ENCODE results near the gene TM2D3. TPM values are rescaled to one million over a fixed set of nuclear protein-coding genes. Genes with fewer than 3 reads are reported as not detected.

TM2D3 gene
- total and polyA plus RNA-seq, 2 of the 8 experiments (the other 6 are each of a cell fraction or from before 2014, with no cell fraction given), result 26.4 to 28.0 TPM

DNA sequence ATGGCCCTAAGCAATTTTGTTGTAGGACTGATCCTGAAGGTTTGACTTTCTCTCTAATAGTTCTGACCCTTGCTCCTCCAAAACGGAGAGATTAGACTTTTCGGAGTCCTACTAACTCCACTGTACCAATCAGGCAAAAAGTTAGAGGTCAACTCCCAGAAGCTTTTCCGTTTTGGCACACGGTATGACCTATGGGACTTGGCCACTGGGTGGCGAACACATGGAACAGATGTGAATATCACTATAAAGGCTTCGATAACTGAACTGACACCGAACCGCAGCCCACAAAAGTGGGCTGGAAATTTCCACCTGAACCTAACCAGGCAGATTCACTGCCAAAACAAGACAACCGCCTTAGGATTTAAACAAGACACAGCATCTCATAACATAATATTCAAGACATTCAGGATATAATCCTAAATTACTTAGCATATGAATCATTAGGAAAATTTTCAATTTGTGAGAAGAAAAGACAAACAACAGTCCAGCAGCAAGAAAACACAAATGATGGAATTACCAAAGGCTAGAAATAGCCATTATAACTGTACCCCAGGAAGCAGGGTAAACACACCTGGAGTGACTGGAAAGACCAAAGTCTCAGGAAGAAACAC lies 12.2 kb upstream of the TM2D3 start:
- no peak overlapping the region for H2BK15ac ChIP-seq (ENCODE audit: low read length)
- H3K9ac ChIP-seq (replicated peaks in 1 of 4; ENCODE audit: extremely low read depth in 1 of 4, low read depth in 3 of 4, low read length in 3 of 4), result no peak overlapping the region
- H4K91ac ChIP-seq (replicated peaks; ENCODE audit: insufficient read length, low read length), result no peak overlapping the region
- ChIA-PET POLR2A (ENCODE audit: partially characterized antibody) (no interaction called here), CTCF (ENCODE audit: partially characterized antibody) (interaction anchor here (1.3 kb wide), 1 partner anchor 12 kb away, joined by 3 read pairs; no protein-coding TSS in a partner anchor)
- no peak overlapping the region; the same call in 1 of the 2 replicates for H4K8ac ChIP-seq (ENCODE audit: extremely low read depth, insufficient read depth, low read length)
- no peak overlapping the region for H3K14ac ChIP-seq (ENCODE audit: insufficient read length)
- H3K4me3 ChIP-seq (ENCODE audit: extremely low read depth in 1 of 4, insufficient read depth in 2 of 4, low read depth in 3 of 4, low read length in 4 of 4), result no peak overlapping the region
- H3K36me3 ChIP-seq (ENCODE audit: control insufficient read depth in 2 of 4, insufficient read depth in 4 of 4, low read length in 3 of 4), result no peaks in the 10 kb centered on the region
- H3K9me3 ChIP-seq (ENCODE audit: insufficient read depth in 2 of 2, low read depth in 1 of 2, low read length in 1 of 2), result no peaks in the 10 kb centered on the region
- H3K18ac ChIP-seq (ENCODE audit: extremely low read depth, low read length), result no peak overlapping the region
- H2BK20ac ChIP-seq (ENCODE audit: low read length), result no peak overlapping the region
- H2AFZ ChIP-seq (ENCODE audit: low read length), result no peak overlapping the region
- no peak overlapping the region for H2BK12ac ChIP-seq (ENCODE audit: low read depth, low read length)
- no peak overlapping the region for H2AK5ac ChIP-seq (ENCODE audit: low read depth, low read length)
- no peaks in the 10 kb centered on the region for H4K20me1 ChIP-seq (replicated peaks in 1 of 2; ENCODE audit: control insufficient read depth in 1 of 2, insufficient read depth in 2 of 2, low read length in 2 of 2)
- no peak overlapping the region for H3K4me2 ChIP-seq (ENCODE audit: insufficient read depth in 1 of 2, low read depth in 2 of 2, low read length in 2 of 2)
- H3K23me2 ChIP-seq (ENCODE audit: low read depth, low read length), result no peaks in the 10 kb centered on the region
- no peaks in the 10 kb centered on the region for H3K79me1 ChIP-seq (ENCODE audit: low read depth, low read length)
- H3K4ac ChIP-seq (replicated peaks; ENCODE audit: insufficient read length, low read depth, low read length), result no peak overlapping the region
- no peaks in the 10 kb centered on the region for H3K27me3 ChIP-seq (replicated peaks in 1 of 4; ENCODE audit: control insufficient read depth in 3 of 4, extremely low read depth in 1 of 4, insufficient read depth in 3 of 4, low read length in 3 of 4)
- WGBS, 2 experiments (ENCODE audit: extremely low coverage in 1 of 2, insufficient coverage in 1 of 2, insufficient read length in 1 of 2, insufficient replicate concordance in 2 of 2, low coverage in 1 of 2, low lambda C conversion rate in 2 of 2, missing lambda C conversion rate in 1 of 2), result 78% methylated on average over 9 of the region's 9 CpGs; no CpG with 5 or more reads in 1 of the 2 experiments
- H4K5ac ChIP-seq (ENCODE audit: insufficient read length, low read depth, low read length), result no peak overlapping the region
- no peak overlapping the region for H2BK120ac ChIP-seq (replicated peaks; ENCODE audit: low read depth, low read length)
- no peak overlapping the region for H3K56ac ChIP-seq (replicated peaks; ENCODE audit: insufficient read length, low read depth, low read length)
- DNase-seq (ENCODE audit: low read depth in 1 of 2, low spot score in 2 of 2) (no peak), FAIRE-seq (no peak)
- no peak overlapping the region for H3K23ac ChIP-seq (ENCODE audit: insufficient read length)
- H3K79me2 ChIP-seq (ENCODE audit: control insufficient read depth in 1 of 2, insufficient read depth in 2 of 2, low read length in 2 of 2), result no peaks in the 10 kb centered on the region
- no peaks in the 10 kb centered on the region for H3K4me1 ChIP-seq (replicated peaks in 1 of 4; ENCODE audit: control insufficient read depth in 3 of 4, insufficient read depth in 4 of 4, low read length in 3 of 4)
- H2BK5ac ChIP-seq (ENCODE audit: low read depth, low read length), result no peak overlapping the region
- no peak overlapping the region for H3K27ac ChIP-seq (ENCODE audit: low read depth, low read length)
- TF ChIP-seq, protein P1, sequence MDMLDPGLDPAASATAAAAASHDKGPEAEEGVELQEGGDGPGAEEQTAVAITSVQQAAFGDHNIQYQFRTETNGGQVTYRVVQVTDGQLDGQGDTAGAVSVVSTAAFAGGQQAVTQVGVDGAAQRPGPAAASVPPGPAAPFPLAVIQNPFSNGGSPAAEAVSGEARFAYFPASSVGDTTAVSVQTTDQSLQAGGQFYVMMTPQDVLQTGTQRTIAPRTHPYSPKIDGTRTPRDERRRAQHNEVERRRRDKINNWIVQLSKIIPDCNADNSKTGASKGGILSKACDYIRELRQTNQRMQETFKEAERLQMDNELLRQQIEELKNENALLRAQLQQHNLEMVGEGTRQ (IDR thresholded peaks at IDR 0.05; ENCODE audit: low read length), result no peak
- TF ChIP-seq, protein P2, sequence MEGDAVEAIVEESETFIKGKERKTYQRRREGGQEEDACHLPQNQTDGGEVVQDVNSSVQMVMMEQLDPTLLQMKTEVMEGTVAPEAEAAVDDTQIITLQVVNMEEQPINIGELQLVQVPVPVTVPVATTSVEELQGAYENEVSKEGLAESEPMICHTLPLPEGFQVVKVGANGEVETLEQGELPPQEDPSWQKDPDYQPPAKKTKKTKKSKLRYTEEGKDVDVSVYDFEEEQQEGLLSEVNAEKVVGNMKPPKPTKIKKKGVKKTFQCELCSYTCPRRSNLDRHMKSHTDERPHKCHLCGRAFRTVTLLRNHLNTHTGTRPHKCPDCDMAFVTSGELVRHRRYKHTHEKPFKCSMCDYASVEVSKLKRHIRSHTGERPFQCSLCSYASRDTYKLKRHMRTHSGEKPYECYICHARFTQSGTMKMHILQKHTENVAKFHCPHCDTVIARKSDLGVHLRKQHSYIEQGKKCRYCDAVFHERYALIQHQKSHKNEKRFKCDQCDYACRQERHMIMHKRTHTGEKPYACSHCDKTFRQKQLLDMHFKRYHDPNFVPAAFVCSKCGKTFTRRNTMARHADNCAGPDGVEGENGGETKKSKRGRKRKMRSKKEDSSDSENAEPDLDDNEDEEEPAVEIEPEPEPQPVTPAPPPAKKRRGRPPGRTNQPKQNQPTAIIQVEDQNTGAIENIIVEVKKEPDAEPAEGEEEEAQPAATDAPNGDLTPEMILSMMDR (IDR thresholded peaks at IDR 0.05; ENCODE audit: control extremely low read depth in 1 of 3, insufficient read depth in 1 of 3, low read depth in 1 of 3, low read length in 3 of 3), result peak; percentile 19 to 36 (median 29)
- TF ChIP-seq RXRA (IDR thresholded peaks at IDR 0.05; ENCODE audit: insufficient read depth, low read depth, low read length) (no peak), RNF2 (IDR thresholded peaks at IDR 0.05; ENCODE audit: borderline replicate concordance, low read depth, low read length, missing control alignments, poor library complexity, severe bottlenecking) (no peak), EZH2 (IDR thresholded peaks at IDR 0.05; ENCODE audit: low read depth, low read length, severe bottlenecking) (no peak), GTF2F1 (IDR thresholded peaks at IDR 0.05; ENCODE audit: borderline replicate concordance, low read depth, low read length) (no peak), RBBP5 (IDR thresholded peaks at IDR 0.05; ENCODE audit: borderline replicate concordance, low read depth, low read length) (no peak)
- TF ChIP-seq, protein P3, sequence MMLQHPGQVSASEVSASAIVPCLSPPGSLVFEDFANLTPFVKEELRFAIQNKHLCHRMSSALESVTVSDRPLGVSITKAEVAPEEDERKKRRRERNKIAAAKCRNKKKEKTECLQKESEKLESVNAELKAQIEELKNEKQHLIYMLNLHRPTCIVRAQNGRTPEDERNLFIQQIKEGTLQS (IDR thresholded peaks at IDR 0.05; ENCODE audit: insufficient read depth, low read depth, low read length), result no peak
